Measurements from ENCODE around the gene CCDC141.

CCDC141 gene

DNA sequence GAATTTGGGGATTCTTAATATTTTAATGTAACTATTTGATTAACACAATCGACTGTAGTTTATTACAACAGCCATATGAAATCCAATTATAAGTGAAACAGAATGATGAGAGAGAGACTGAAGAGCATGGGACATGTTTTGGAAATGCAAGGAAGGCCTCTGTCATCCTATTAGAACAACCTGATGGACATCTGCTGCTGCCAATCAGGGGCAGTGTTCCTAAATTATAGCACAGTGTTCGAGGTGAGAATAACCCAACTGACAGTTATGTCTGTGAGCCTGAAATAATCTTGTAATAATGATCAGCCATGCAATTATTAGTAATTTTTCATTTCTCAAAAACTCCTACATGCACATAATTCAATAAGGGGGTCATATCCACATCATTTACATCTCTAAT, 73.6 kb downstream of the CCDC141 start:
- H3K27ac Mint-ChIP-seq = no peak overlapping the region
- H3K27me3 Mint-ChIP-seq = no peaks in the 10 kb centered on the region
- H3K4me3 Mint-ChIP-seq = no peak overlapping the region
- H3K36me3 Mint-ChIP-seq (ENCODE audit: low read depth) = no peaks in the 10 kb centered on the region
- peaks cover 3% of the 10 kb centered on the region for H3K9me3 Mint-ChIP-seq
- H3K4me1 Mint-ChIP-seq (ENCODE audit: low read depth) = no peaks in the 10 kb centered on the region
- intact Hi-C loops (cut with micrococcal nuclease) = no loop called here

DNA sequence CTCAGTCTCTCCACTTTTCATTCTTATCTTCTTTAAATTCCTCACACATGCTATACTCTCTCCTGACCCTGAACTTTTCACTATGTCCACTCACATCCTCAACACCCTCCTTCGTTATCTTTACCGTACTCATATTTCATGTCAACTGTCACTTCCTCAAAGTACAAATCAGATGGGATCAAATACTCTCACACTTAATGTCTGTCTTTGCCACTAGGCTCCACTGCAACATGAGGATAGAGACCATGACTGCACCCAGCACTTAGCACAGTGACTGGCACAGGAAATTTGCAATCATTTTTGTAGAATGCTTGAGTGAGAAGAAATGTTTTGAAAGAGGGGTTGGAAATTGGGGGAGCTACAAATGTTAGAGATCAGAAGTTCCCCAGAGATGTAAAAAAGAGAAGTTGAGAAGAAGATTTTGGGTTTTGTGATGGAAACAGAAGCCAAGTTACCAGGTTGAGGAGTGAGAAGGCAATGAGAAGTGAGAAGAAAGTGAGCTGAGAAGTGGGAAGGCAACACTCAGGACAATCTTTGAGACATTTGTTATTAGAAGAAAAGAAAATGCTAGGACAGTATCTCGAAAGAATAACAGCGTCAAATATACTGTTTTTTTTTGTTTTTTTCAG, 87.0 kb downstream of the CCDC141 start:
- Mint-ChIP-seq H3K27me3 (no peaks in the 10 kb centered on the region), H3K27ac (no peak overlapping the region), H3K9me3 (peaks cover 8% of the 10 kb centered on the region), H3K4me3 (no peak overlapping the region), H3K36me3 (ENCODE audit: low read depth) (no peaks in the 10 kb centered on the region), H3K4me1 (ENCODE audit: low read depth) (no peaks in the 10 kb centered on the region)
- intact Hi-C loops (cut with micrococcal nuclease) = no loop called here

DNA sequence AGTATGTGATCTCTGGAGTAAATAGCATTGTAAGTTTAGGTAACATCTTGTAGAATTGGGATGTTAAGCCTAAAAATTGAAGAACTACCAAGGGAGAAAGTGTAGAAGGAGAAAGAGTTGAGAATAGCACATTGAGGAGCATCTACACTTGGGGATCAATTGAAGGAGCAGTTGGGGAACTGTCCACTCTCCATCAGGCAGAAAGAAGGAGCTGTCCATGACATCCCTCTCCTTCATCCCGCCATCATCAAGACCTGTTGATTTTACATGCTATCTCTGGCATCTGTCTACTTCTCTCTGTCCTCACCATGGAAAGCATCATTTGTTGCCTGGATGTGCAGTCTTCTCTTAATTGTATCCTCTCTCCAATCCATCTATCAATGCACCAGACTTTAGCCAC, 87.8 kb downstream of the CCDC141 start:
- H3K27ac Mint-ChIP-seq = no peak overlapping the region
- no peaks in the 10 kb centered on the region for H3K4me1 Mint-ChIP-seq (ENCODE audit: low read depth)
- peaks cover 8% of the 10 kb centered on the region for H3K9me3 Mint-ChIP-seq
- H3K27me3 Mint-ChIP-seq = no peaks in the 10 kb centered on the region
- no peaks in the 10 kb centered on the region for H3K36me3 Mint-ChIP-seq (ENCODE audit: low read depth)
- intact Hi-C loops (cut with micrococcal nuclease) = no loop called here
- H3K4me3 Mint-ChIP-seq = no peak overlapping the region

- Mint-ChIP-seq H3K4me1 (ENCODE audit: low read depth) (no peaks in the 10 kb centered on the region), H3K4me3 (no peak overlapping the region), H3K9me3 (no peaks in the 10 kb centered on the region), H3K27me3 (no peaks in the 10 kb centered on the region), H3K27ac (no peak overlapping the region), H3K36me3 (ENCODE audit: low read depth) (no peaks in the 10 kb centered on the region)
- intact Hi-C loops (cut with micrococcal nuclease) = no loop called here
These were observed 95.9 kb downstream of the CCDC141 start for GRCh38 chr2:178954049-178954448.

DNA sequence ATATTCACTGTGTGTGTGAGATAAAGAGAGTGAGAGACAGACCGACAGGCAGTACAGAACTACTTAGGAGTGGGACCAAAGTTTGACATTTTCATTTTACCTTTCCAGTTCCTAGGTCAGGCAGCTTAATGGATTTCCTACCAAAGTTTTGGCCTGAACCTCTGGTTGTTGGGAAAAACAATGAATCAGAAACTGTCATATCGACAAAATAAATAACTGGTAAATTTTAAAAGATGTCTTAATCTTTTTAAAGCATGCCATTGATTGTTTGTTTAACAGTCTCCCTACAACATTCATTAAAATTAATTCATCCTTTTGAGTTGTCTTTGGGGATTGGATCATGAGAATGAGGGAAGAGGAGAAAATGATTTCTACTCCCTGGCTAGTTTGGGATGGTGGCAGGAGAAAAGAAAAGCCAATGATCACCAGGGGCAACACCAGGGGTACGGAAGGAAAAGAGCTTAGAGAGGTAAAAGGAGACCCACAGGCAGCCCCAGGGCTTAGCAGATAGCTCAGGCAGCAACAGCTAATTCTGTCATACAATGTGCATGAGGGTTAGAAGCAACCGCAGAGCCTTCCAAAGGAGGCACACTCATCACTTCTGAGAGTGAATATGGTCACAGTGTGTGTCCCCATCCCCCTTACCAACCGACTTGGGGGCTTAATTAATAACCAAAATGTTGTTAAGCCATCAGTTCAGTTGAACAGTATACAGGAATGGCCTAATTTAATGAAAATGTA, 98.5 kb downstream of the CCDC141 start:
- no peaks in the 10 kb centered on the region for H3K36me3 Mint-ChIP-seq (ENCODE audit: low read depth)
- intact Hi-C loops (cut with micrococcal nuclease) = no loop called here
- no peaks in the 10 kb centered on the region for H3K9me3 Mint-ChIP-seq
- no peak overlapping the region for H3K4me3 Mint-ChIP-seq
- no peak overlapping the region for H3K27ac Mint-ChIP-seq
- no peaks in the 10 kb centered on the region for H3K27me3 Mint-ChIP-seq
- no peaks in the 10 kb centered on the region for H3K4me1 Mint-ChIP-seq (ENCODE audit: low read depth)

DNA sequence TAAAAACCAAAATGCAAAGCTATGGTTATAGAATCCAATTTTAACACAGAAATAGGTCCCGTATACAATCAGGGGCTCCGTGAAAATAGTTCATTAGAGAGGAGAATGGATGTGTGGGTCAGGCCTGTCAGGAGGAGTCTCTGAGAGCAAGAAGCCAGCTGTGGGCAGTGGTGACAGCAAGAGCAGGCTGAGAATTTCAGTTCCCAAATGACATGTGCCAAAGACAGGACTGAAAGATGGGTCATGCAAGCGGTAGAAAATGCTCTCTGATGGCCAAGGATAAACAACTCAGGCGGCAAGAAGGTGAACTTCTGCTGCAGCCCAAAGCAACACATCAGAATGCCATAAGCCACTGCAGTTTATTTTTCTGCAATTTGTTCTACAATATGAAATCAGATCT, 100.4 kb downstream of the CCDC141 start:
- intact Hi-C loops (cut with micrococcal nuclease) = no loop called here
- H3K9me3 Mint-ChIP-seq = no peaks in the 10 kb centered on the region
- H3K4me1 Mint-ChIP-seq (ENCODE audit: low read depth) = no peaks in the 10 kb centered on the region
- no peak overlapping the region for H3K4me3 Mint-ChIP-seq
- H3K27me3 Mint-ChIP-seq = no peaks in the 10 kb centered on the region
- no peak overlapping the region for H3K27ac Mint-ChIP-seq
- H3K36me3 Mint-ChIP-seq (ENCODE audit: low read depth) = no peaks in the 10 kb centered on the region

- Mint-ChIP-seq H3K4me3 (no peak overlapping the region), H3K27ac (no peak overlapping the region), H3K27me3 (no peaks in the 10 kb centered on the region), H3K36me3 (ENCODE audit: low read depth) (no peaks in the 10 kb centered on the region), H3K4me1 (ENCODE audit: low read depth) (no peaks in the 10 kb centered on the region), H3K9me3 (no peaks in the 10 kb centered on the region)
- intact Hi-C loops (cut with micrococcal nuclease) = no loop called here
These were observed 100.8 kb downstream of the CCDC141 start for GRCh38 chr2:178949151-178949550.

DNA sequence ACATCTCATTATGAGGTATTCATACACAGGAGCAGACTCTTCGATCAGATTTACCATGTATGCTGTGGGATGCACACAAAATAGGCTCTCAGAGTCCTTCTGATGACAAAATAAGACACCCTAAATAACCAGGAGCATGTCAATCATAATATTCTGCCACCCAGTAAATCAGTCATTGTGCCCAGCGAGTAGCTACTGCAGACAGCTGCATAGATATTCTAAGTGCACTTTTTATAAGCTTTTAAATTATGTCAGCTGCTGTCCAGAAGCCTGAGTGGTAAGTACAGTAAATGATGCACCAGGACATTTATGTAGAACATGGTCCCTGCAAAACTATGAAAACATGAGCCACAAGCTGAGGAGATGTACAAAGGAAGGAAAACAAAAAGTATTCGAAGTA, 102.9 kb downstream of the CCDC141 start:
- no peaks in the 10 kb centered on the region for H3K36me3 Mint-ChIP-seq (ENCODE audit: low read depth)
- no peak overlapping the region for H3K4me3 Mint-ChIP-seq
- H3K27me3 Mint-ChIP-seq = no peaks in the 10 kb centered on the region
- no peaks in the 10 kb centered on the region for H3K9me3 Mint-ChIP-seq
- no peaks in the 10 kb centered on the region for H3K4me1 Mint-ChIP-seq (ENCODE audit: low read depth)
- intact Hi-C loops (cut with micrococcal nuclease) = no loop called here
- no peak overlapping the region for H3K27ac Mint-ChIP-seq

- Mint-ChIP-seq H3K4me3 (no peak overlapping the region), H3K27me3 (no peaks in the 10 kb centered on the region), H3K9me3 (no peaks in the 10 kb centered on the region), H3K27ac (no peak overlapping the region), H3K36me3 (ENCODE audit: low read depth) (no peaks in the 10 kb centered on the region), H3K4me1 (ENCODE audit: low read depth) (no peaks in the 10 kb centered on the region)
- intact Hi-C loops (cut with micrococcal nuclease) = no loop called here
These were observed 103.4 kb downstream of the CCDC141 start for GRCh38 chr2:178946494-178946893.

- Mint-ChIP-seq H3K4me1 (ENCODE audit: low read depth) (no peaks in the 10 kb centered on the region), H3K27ac (no peak overlapping the region), H3K9me3 (no peaks in the 10 kb centered on the region), H3K4me3 (no peak overlapping the region), H3K27me3 (no peaks in the 10 kb centered on the region), H3K36me3 (ENCODE audit: low read depth) (no peaks in the 10 kb centered on the region)
- intact Hi-C loops (cut with micrococcal nuclease) = no loop called here
These were observed 106.2 kb downstream of the CCDC141 start for GRCh38 chr2:178943745-178944144.

DNA sequence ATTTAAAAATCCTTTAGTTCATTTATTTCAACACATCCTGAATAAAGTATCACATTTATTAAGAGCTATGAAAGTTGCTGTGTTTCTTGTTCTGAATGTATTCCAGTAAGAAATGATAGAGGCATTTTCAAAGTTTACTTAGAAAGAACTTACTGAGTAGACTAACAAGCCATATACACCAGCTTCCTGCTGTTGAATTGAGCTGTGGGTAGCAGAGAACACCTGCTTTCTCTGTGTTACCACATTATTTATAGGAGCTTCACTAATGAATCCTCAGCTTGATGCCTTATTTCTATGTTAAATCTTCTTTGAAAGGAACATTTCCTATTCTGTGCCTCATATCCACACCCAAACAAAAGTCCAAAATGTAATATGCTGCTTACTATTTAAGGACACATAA, 115.4 kb downstream of the CCDC141 start:
- Mint-ChIP-seq H3K4me3 (no peak overlapping the region), H3K27ac (no peak overlapping the region), H3K4me1 (ENCODE audit: low read depth) (no peaks in the 10 kb centered on the region), H3K36me3 (ENCODE audit: low read depth) (no peaks in the 10 kb centered on the region), H3K9me3 (peaks cover 29% of the 10 kb centered on the region), H3K27me3 (no peaks in the 10 kb centered on the region)
- intact Hi-C loops (cut with micrococcal nuclease) = no loop called here

- Mint-ChIP-seq H3K4me3 (no peak overlapping the region), H3K36me3 (ENCODE audit: low read depth) (no peaks in the 10 kb centered on the region), H3K9me3 (peaks cover 29% of the 10 kb centered on the region), H3K27me3 (no peaks in the 10 kb centered on the region), H3K27ac (no peak overlapping the region), H3K4me1 (ENCODE audit: low read depth) (no peaks in the 10 kb centered on the region)
- intact Hi-C loops (cut with micrococcal nuclease) = no loop called here
These were observed 116.4 kb downstream of the CCDC141 start for GRCh38 chr2:178933493-178933892.

GRCh38 chr2:178928077-178928476, 121.9 kb downstream of the CCDC141 start:
- no peak overlapping the region for H3K4me3 Mint-ChIP-seq
- H3K27ac Mint-ChIP-seq = no peak overlapping the region
- peaks cover 6% of the 10 kb centered on the region for H3K4me1 Mint-ChIP-seq (ENCODE audit: low read depth)
- no peaks in the 10 kb centered on the region for H3K27me3 Mint-ChIP-seq
- no peaks in the 10 kb centered on the region for H3K36me3 Mint-ChIP-seq (ENCODE audit: low read depth)
- no peaks in the 10 kb centered on the region for H3K9me3 Mint-ChIP-seq
- intact Hi-C loops (cut with micrococcal nuclease) = no loop called here

- Mint-ChIP-seq H3K27me3 (no peaks in the 10 kb centered on the region), H3K27ac (peak overlapping the region; percentile 16), H3K4me3 (no peak overlapping the region), H3K9me3 (no peaks in the 10 kb centered on the region), H3K4me1 (ENCODE audit: low read depth) (peaks cover 6% of the 10 kb centered on the region), H3K36me3 (ENCODE audit: low read depth) (no peaks in the 10 kb centered on the region)
- intact Hi-C loops (cut with micrococcal nuclease) = no loop called here
These were observed 122.8 kb downstream of the CCDC141 start for GRCh38 chr2:178927173-178927572.

DNA sequence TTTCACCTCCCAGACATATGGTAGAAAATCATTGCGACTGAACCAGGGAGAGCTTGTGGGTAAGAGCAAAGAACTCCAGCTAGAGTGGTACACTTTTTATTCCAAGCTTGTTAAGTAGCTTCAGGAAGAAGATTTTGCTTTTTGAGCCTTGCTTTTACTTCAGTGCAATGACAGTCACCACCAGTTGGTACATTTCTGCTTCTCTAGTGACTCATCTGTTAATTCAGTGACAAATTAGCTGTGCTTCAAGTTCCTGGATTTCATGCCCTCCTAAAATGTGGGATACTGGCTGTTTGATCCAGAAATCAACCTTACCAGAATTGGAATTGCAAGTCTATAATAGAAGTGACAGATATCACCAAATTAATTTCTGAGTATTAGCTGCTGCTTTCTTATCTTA, 125.1 kb downstream of the CCDC141 start:
- Mint-ChIP-seq H3K27ac (no peak overlapping the region), H3K4me1 (ENCODE audit: low read depth) (peaks cover 6% of the 10 kb centered on the region), H3K27me3 (no peaks in the 10 kb centered on the region), H3K36me3 (ENCODE audit: low read depth) (no peaks in the 10 kb centered on the region), H3K4me3 (no peak overlapping the region), H3K9me3 (no peaks in the 10 kb centered on the region)
- intact Hi-C loops (cut with micrococcal nuclease) = no loop called here

All from dendritic cell treated with granulocyte-macrophage colony-stimulating factor and Interleukin-4, amounts not matched to agents 40 ng/mL and 50 ng/mL, for 4 days (primary cell).